GM12878 (cell line): ENCODE results near the gene ZCCHC3. TPM values are rescaled to one million over a fixed set of nuclear protein-coding genes. Genes with fewer than 3 reads are reported as not detected.

ENCODE experiments used
- ATF2 ChIP-seq: IDR thresholded peaks from 2 replicates; pipeline ENCODE4 v1.6.1; 2012; ENCODE audit warnings: low read length, inconsistent platforms
- BHLHE40 ChIP-seq, 2 experiments: fragments of 450-650 bp in 1 of 2; IDR thresholded peaks; 2 replicates each; pipeline ENCODE4 v1.6.1; 2011 to 2017; ENCODE audit warnings: low read depth in 2 of 2, borderline replicate concordance in 1 of 2, improper control_type of control experiment in 1 of 2, low read length in 1 of 2, mild to moderate bottlenecking in 1 of 2
- CBX5 ChIP-seq: sonication (generic); IDR thresholded peaks from 2 replicates; pipeline ENCODE4 v1.6.1; 2016; ENCODE audit warnings: low read depth, moderate library complexity, mild to moderate bottlenecking, inconsistent platforms
- CHD1 ChIP-seq: IDR thresholded peaks from 2 replicates; pipeline ENCODE4 v1.6.1; 2012; ENCODE audit warnings: low read depth, low read length, improper control_type of control experiment
- DPF2 ChIP-seq: fragments of 450-650 bp; IDR thresholded peaks from 2 replicates; pipeline ENCODE4 v1.6.1; 2017; ENCODE audit warnings: mild to moderate bottlenecking
- E2F4 ChIP-seq: IDR thresholded peaks from 2 replicates; pipeline ENCODE4 v1.6.1; 2012; ENCODE audit warnings: low read depth, low read length, improper control_type of control experiment
- IKZF1 ChIP-seq: fragments of 450-650 bp; conservative IDR thresholded peaks from 2 replicates; pipeline ENCODE4 v1.6.1; 2017; ENCODE audit warnings: antibody characterized with exemption, mild to moderate bottlenecking
- MYB ChIP-seq: fragments of 150-350 bp; IDR thresholded peaks from 2 replicates; pipeline ENCODE4 v1.6.1; 2014; ENCODE audit warnings: mild to moderate bottlenecking, low read depth, low read length, borderline replicate concordance
- NR2F1 ChIP-seq: fragments of 450-650 bp; conservative IDR thresholded peaks from 2 replicates; pipeline ENCODE4 v1.6.1; 2017; ENCODE audit warnings: mild to moderate bottlenecking
- PBX3 ChIP-seq: IDR thresholded peaks from 2 replicates; pipeline ENCODE4 v1.6.1; 2011; ENCODE audit warnings: mild to moderate bottlenecking, low read depth, low read length, moderate library complexity; ENCODE audit not compliant: insufficient replicate concordance
- PKNOX1 ChIP-seq: fragments of 450-650 bp; IDR thresholded peaks from 2 replicates; pipeline ENCODE4 v1.6.1; 2016; ENCODE audit warnings: mild to moderate bottlenecking
- RELA ChIP-seq: fragments of 450-650 bp; IDR thresholded peaks from 2 replicates; pipeline ENCODE4 v1.8.0; 2014; ENCODE audit warnings: borderline replicate concordance; ENCODE audit not compliant: partially characterized antibody
- SMAD5 ChIP-seq: IDR thresholded peaks from 2 replicates; pipeline ENCODE4 v1.6.1; 2016; ENCODE audit warnings: antibody characterized with exemption, low read depth
- TCF12 ChIP-seq: IDR thresholded peaks from 2 replicates; pipeline ENCODE4 v1.6.1; 2011; ENCODE audit warnings: low read depth, mild to moderate bottlenecking, low read length
- TCF3 ChIP-seq: IDR thresholded peaks from 2 replicates; pipeline ENCODE4 v1.6.1; 2012; ENCODE audit warnings: low read depth, mild to moderate bottlenecking, low read length, borderline replicate concordance; ENCODE audit not compliant: insufficient read depth
- ZNF217 ChIP-seq: fragments of 450-650 bp; IDR thresholded peaks from 2 replicates; pipeline ENCODE4 v1.6.1; 2017; ENCODE audit warnings: antibody characterized with exemption, mild to moderate bottlenecking
- ZSCAN29 ChIP-seq: fragments of 450-650 bp; IDR thresholded peaks from 2 replicates; pipeline ENCODE4 v1.6.1; 2017; ENCODE audit warnings: mild to moderate bottlenecking, moderate library complexity
- polyA plus RNA-seq, 11 experiments: library from polyadenylated mRNA; depleted of rRNA in 4 of 11; unstranded in 6 of 11; stranded (reverse) in 5 of 11; fragments of >200 nt; fragmentation: Nextera tagmentation in 4 of 11; fragmentation: Illumina TruSeq in 1 of 11; extraction: Ambion mirVana in 4 of 11; extraction: Trizol in 1 of 11; gene quantifications; 1 replicate in 1 of 11; 2 replicates in 10 of 11; pipeline versions ENCODE4 v1.2.1 to v1.2.3, GENCODE V29; 2011 to 2016; ENCODE audit warnings: inconsistent platforms in 2 of 11, missing spikeins in 2 of 11, low read depth in 1 of 11
- total RNA-seq, 4 experiments: library from RNA; depleted of rRNA in 3 of 4; stranded (reverse); fragments of >200 nt in 3 of 4; fragmentation: Illumina TruSeq in 1 of 4; extraction: Trizol in 1 of 4; gene quantifications; 2 replicates each; pipeline versions ENCODE4 v1.2.1 to v1.2.3, GENCODE V29; 2013 to 2021

Gene ZCCHC3
- total and polyA plus RNA-seq, 10 of the 15 experiments (the other 5 are each of a cell fraction or from before 2014, with no cell fraction given), result 5.3 to 36.1 (median 17.2) TPM

GRCh38 chr20:327186-328026 is 30.0 kb downstream of the ZCCHC3 start (continued):
- TF ChIP-seq ATF2 (no peak), TCF3 (0 out of 2 replicates have a peak, but pooled peaks have one; percentile 31), DPF2 (peak; percentile 17; the same call in 1 of the 2 replicates), PBX3 (no peak), IKZF1 (peak; percentile 44; the same call in 1 of the 2 replicates), E2F4 (no peak), NR2F1 (no peak), SMAD5 (0 out of 2 replicates have a peak, but pooled peaks have one; percentile 36), TCF12 (no peak), BHLHE40 (IDR thresholded peaks at IDR 0.05; ENCODE audit: borderline replicate concordance in 1 of 2, low read depth in 2 of 2, low read length in 1 of 2) (peak; percentile 84 to 93; a peak in 3 of 4 replicates), PKNOX1 (no peak), ZSCAN29 (no peak), MYB (no peak), RELA (peak; percentile 13), ZNF217 (no peak), CHD1 (no peak), CBX5 (no peak)
